ENCODE data around the gene CADPS.

CADPS gene

DNA sequence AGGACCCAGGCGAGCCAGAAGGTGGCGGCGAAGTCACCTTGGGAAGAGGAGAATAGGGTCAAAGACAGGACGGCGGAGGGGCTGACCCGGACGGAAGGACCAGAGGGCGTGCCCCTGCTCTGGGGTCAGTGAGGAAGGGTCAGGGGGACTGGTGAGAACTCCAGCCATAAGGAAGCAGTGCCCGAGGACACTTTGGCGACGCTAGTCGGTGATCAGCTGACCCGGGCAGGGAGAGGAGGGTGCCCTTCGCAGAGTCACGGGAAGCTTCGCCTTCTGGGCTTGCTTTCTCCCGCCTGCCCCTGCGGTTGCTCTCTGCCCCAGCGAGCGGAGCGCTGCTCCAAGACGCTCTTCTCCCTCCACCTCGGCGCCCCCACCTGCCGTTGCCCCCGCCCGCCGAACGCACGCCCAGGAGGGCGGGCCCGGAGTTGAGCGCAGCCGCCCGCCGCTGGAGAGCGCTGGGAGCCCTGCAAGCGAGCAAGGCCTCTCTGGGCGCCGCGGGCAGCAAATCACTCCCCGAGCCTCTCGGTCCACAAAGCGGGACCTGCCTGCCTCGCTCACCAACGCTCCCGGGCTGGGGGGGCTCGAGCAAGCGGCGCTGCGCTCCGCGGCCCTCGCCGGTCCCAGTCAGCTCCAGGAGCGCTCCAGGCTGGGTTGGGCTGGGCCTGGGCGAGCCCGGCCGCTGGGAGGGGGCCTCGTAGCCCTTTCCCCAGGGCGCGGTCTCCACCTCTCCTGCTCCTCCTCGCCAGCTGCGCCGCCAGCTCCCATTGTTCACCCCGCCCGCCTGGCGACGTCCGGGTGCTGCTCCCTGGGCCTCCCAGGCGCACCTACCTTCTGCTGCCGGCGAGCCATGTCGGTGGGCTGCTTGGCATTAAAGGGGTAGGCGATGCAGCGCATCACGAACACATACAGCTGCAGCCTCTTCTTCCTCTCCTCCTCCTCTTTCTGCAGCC is 1.2 kb downstream of the CADPS start:
- in situ Hi-C loops (cut with MboI; ENCODE audit: low sequenced_read_pairs) = no loop called here

DNA sequence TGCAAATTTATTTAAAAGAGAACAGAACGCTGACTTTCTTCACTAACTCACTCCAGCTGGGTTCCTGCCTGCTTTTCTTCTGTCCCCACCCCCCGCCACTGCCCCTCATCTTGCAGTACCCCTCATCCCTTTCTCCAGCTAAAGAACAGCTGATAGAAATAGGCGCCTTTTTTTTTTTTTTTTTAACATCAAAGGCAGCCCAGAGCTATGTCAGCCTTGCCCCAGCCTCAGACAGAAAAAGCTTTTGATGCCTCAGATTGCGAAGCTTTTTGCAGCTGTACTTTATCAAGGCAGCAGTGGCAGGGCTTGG is 1.8 kb downstream of the CADPS start:
- in situ Hi-C loops (cut with MboI; ENCODE audit: low sequenced_read_pairs) = no loop called here

DNA sequence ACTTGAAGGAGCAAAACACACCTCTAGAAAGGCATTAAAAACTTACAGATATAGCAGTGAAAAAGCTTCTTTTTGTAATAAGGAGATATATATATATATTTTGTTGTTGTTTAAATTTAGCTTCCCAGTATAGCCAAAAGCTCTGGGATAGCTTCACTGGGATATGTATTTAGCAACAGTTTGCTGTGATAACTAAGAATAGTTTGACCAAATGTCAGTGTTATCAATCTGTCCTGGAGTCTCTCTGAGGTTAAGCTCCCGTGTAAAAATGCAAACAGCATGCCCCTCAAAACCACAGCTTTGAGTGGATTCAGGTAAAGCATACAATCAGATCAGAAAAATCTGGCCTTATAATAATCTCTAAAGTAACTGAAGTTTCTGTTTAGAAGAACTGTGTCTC is 2.9 kb downstream of the CADPS start:
- in situ Hi-C loops (cut with MboI; ENCODE audit: low sequenced_read_pairs) = no loop called here

DNA sequence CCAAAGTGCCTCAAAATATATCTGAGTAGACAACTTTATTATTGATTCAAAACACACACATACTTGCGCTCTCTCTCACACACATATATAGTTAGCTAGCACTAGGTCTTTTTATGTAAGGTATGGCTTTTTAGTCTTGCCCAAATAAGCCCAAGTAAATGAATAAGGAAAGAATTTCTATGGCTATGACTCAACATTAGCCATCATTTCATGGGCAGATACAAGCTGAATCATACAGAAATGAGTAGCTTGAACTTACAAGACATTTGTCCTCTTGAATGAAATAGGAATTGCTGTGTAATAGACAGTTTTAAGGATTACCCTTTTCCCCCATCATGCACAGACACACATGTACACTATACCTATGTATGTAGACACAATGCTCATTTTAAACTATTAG is 4.9 kb downstream of the CADPS start:
- in situ Hi-C loops (cut with MboI; ENCODE audit: low sequenced_read_pairs) = no loop called here

DNA sequence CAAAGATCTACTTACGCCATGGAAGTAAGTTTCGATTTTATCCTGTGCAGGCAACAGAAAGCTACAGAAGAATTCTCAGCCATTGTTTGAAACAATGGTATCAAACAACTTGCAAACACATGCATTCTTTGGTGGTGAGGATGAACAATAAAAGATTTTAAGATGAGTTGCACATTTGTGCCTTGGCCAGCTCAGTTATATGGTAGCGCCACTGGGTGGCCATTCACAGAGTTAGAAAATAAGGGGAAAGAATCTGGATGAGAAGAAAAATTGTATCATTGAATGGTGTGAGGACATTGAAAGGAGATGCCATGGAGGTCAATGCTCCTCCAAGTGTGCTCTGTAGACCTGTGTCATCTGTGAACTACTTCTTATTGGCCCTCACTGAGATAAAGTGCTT is 11.6 kb downstream of the CADPS start:
- in situ Hi-C loops (cut with MboI; ENCODE audit: low sequenced_read_pairs) = no loop called here

DNA sequence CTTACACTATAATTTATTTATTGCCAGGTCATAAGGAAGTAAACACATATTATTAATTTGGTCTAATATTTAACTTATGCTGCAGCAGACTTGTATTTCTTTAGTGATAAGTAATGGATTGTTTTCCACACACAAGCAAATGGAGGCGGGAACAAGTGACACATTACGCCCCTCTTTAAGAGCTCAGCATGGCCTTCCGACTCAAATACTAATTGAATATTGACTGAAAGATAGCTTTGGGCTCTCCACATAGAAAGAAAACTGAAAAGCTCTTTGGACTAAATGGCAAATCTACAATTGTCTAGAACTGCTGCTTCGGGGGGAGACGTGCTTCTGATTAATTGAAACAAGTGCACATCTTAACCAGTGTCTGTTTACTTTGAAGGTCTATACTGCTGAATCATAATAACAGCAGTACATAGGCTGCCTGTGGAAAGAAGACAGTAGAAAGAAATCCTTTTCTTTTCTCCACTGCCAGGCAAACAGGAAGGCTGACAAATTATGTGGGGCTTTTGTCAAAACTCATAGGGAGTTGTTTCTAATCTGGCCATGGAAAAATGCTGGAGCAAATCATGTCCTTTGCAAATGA is 15.9 kb downstream of the CADPS start:
- in situ Hi-C loops (cut with MboI; ENCODE audit: low sequenced_read_pairs) = no loop called here

DNA sequence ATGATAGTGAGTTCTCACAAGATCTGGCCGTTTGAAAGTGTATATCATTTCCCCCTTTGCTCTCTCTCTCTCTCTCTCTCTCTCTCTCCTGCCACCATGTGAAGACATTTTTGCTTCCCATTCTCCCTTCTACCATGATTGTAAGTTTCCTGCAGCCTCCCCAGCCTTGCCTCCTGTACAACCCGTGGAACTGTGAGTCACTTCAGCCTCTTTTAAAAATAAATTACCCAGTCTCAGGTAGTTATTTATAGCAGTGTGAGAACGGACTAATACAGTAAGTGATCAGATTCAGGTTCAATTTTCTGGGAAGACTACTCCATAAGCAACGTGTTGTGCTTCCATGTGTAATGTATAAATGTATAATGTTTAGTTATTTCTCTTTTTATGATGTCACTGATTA is 29.2 kb downstream of the CADPS start:
- in situ Hi-C loops (cut with MboI; ENCODE audit: low sequenced_read_pairs) = no loop called here

DNA sequence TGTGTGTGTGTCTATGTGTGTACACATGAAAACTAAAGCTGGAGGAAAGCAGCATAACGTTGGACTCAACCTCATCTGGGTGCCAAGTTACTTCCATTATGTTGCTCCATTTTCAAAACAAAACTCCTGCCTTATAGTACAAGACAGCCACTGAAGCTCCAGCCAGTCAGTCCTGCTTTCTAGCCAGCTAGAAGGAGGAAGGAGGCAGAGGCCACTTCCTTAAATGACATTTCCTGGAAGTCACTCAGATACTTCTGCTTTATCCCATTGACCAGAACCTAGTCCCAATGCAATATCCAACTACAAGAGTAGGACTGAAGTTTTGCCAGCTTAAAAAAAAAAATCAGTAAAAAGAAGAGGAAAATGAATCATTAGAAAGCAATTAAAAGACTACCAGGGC is 31.7 kb downstream of the CADPS start:
- in situ Hi-C loops (cut with MboI; ENCODE audit: low sequenced_read_pairs) = no loop called here

DNA sequence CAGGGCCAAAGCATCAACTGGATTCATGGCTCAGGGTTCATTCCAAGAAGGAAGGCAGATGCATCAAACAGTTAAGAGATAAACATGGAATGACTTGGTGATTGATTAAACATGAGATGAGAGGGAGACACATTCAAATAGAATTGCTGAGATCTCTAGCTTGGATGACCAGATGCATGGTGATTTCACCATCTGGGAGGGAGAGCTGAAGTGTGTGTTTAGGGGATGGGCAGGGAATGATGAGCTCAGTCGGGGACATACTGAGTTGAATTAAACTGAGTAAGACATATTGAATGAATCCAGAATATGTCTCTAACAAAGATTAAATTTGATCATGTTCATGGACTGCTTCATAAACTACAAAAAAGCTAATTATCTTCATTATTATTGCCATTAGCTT is 35.5 kb downstream of the CADPS start:
- in situ Hi-C loops (cut with MboI; ENCODE audit: low sequenced_read_pairs) = no loop called here

DNA sequence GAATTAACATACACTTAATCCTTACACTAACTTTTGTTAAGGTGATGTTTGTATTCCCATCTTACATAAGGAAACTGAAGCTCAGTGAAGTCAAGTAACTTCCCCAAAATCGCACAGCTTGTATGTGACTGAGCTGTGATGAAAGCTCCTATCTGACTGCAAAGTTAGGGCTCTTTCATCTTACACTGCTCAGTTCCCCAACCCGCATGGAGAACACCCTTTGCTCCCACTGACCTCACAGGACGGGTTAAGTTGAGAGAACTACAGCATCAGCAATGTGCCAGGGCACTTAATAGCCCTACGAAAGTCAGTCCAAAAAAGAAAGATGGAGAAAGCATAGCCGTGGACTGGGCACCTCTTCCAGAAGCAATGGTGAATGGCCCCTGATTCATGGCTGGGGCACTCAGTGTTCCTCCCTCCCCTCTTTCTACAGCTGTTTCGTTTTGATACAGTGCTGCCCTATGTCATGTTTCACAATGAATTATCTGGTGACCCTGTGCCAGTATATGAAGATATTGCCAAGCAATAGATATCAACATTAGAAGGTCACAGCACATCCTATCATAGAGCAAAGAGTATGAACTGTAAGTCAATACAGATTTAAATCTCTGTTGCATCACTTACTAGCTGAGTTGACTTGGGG is 38.0 kb downstream of the CADPS start:
- in situ Hi-C loops (cut with MboI; ENCODE audit: low sequenced_read_pairs) = no loop called here

DNA sequence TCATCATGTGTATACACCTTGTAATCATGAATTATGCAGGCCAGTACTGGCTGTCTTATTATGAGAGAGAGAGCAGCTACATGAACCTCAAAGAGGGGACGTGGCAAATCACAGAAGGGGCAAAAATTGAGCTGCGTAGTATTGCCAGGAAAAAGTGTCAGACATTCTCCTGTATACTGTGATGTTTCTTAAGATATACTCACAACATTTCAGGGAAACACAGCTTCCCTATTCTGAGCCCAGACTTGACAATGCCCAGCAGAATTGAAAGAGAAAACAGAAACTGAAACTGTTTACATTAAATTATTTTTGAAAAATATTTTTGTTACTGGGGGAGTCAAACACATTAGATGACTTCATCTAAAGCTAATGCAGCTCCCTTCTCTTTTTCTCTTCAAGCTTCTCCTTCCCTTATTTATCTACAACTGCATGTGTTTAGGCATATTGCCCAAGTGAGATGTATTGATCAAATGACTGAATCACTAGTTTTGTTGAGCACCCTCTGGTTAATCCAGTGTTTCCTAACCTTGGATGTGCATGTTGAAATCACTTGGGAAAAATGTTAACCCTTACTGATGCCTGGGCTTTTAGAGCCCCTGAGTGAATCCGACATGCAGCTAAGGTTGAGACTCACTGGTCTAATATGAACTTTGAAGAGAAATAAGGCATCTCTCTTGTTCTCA is 39.5 kb downstream of the CADPS start:
- in situ Hi-C loops (cut with MboI; ENCODE audit: low sequenced_read_pairs) = no loop called here

DNA sequence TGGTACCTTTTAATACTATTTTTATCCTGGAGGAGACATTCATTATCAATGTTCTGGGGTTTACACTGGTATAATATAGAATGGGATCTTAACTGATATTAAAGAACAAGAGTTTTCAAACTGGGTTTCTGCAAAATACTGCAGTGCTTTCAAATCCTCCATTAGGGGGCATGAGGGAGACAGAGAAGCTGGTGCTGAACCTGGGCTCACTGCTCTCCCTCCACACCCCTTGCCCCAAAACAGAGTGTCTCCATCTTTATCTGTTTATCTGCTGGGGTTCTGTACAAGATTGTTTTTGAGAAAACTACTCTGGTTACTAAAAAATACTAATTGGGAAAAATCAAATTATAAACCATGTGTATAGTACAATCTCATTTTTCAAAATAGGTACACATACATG is 41.7 kb downstream of the CADPS start:
- in situ Hi-C loops (cut with MboI; ENCODE audit: low sequenced_read_pairs) = no loop called here

DNA sequence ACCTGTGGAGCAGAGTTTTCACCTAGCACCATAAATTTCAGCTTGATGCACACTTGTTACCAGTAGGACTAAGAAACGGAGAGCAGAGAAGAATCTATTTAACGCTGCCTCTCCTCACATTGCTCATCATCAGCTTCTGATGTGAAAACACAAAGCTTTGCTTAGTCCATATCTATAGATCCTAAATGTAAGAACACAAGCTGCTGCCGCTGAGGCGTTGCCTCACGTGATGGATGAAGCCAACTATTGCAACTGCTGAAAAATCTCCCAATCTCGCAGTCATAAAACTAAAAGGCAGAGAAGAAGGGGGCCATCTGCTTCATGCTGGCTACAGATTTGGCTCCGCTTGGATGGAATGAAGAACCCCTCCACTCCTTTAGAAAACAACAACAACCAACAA is 42.7 kb downstream of the CADPS start:
- in situ Hi-C loops (cut with MboI; ENCODE audit: low sequenced_read_pairs) = no loop called here

DNA sequence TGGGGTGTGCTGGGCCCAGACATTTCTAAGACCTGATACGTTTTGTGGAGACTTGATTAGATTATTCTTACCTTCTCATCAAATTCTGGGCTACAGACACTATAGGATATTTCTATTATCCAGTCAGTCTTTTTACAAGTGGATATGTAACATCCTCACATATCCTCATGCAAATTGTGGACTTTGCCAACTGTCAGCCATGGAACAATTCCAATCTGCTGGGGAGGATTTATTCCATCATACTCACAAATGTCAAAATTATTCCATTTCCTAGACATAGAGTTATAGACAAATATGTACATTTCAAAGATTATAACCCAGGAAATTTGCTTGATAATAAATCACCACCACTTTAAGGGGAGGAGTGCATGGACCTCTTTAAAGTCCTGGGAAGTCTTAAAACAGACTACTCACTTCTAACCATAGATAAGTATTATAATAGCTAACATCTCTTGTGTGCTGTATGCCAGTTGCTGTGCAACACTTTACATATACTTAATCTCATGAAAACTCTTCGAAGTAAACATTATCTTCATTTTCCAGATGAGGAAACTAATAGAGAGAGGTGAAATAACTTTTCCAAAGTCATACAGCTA is 44.4 kb downstream of the CADPS start:
- in situ Hi-C loops (cut with MboI; ENCODE audit: low sequenced_read_pairs) = no loop called here

DNA sequence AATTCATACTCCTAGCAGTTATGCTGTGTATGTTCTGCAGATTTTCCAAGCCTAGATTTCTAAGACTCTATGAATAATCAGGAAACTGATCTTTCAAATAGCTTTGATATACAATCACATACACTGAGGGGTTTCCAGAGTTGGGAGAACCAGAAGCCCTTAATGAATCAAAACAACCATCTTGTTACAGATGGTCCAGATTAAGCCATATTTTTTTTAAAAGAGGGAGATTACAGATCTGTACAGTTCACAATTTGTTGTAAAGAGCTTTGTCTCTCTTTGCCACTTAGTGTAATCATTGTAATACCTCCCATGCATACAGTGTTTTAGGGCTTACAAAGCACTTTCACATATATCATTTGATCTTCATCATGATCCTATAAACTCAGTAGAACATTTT is 47.7 kb downstream of the CADPS start:
- in situ Hi-C loops (cut with MboI; ENCODE audit: low sequenced_read_pairs) = no loop called here

DNA sequence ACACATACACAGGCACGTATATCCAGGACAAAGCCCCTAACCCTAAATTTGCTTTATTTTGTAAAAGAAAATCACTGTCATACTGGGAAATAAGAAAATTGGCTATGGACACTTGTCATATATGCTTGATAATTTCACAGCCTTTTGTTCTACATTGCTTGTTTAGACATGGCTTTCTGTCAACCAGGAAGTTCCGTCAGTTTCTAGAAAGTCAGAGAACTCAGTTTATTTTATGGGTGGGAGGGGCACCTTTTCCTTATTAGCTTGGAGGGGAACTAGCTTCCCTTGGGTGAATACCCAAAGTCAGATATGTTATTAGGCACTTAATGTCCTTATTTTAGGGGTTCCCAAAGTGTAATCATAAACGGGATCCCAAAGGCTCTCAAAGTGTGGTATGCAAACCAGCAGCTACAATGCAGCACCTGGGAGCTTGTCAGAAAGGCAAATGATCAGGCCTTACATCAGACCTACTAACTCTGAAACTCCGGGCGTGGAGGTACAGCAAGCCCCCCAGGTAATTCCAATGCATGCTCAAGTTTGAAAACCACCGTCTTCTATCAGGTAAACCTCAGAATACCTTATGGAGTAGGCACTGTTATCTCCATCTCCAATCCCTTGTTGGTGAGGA is 50.1 kb downstream of the CADPS start:
- in situ Hi-C loops (cut with MboI; ENCODE audit: low sequenced_read_pairs) = no loop called here

DNA sequence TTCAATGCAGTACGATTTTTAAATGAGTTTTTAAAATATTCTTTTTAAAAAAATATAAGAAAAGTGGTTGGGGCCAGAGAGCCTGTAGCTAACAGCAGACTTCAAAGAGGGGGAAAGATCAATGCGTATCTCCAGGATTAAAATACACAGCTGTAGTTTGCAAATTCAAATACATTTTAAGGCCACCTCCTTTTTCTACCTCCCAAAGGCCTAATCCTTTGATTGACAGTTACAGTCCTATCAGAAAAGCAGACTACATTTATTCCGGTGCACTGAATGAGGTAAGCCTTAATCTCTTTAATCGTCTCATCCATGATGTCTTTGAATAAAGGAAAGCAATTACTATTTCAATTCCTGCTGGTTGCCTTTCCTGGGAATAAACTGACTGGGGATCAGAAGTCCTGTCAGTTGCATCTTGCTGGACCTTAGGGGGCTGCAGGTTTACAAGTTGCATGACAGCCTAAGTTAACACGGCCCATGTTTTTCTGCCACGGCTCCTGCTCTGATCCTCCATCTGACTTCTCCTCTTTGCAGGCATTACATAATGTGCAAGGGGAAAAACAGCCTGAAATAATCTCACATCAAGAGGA is 51.7 kb downstream of the CADPS start:
- in situ Hi-C loops (cut with MboI; ENCODE audit: low sequenced_read_pairs) = no loop called here

DNA sequence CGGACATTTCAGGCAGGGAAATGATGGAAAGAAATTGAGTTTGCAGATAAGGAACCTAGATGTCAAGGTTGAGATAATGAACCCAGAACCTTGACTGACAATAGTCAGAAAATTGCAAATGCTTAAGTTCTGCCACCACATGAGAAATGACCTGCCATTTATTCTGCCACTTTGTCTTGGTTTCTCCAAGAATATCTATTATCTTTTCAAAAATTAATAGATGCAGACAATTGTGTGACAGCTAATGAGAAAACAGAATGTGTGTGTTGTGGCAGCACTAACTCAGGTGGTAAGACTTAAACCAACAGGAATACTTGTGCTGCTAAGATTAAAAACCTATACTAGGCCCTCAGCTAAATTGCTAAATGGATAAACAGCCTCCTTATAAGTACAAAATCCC is 52.3 kb downstream of the CADPS start:
- in situ Hi-C loops (cut with MboI; ENCODE audit: low sequenced_read_pairs) = no loop called here

DNA sequence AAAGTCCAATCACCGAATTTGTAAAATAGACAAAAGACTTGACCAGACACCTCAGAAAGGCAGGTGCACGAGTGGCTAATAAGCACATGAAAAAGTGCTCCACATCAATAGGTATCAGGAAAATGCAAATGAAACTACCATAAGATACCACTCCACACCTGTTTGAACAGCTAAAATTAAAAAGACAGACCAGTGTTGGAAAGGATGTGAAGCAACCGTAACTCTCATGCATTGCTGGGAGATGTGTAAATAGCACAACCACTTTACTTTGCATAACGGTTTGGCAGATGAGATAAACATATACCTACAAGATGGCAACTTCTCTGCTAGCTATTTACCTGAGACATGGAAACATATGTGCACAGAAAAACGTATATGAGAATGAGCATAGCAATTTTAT is 56.9 kb downstream of the CADPS start:
- in situ Hi-C loops (cut with MboI; ENCODE audit: low sequenced_read_pairs) = no loop called here

DNA sequence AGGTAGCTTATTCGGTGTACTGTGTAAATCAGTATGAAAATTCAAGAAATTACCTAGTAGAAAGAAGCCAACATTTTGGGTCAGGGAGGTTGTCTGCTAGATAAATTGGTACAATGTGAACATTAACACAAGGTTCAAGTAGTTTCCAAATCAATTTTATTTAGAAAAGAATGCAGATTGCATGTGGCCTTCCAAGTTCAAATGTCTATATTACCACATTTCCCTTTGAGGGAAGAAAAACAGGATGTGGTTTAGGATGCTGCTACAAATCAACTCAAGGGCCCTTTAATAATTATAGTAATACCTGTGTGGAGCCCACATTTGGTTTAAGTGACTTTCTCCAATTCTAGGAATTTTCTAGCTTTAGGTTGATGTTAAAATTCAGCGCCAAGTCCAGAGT is 57.5 kb downstream of the CADPS start:
- in situ Hi-C loops (cut with MboI; ENCODE audit: low sequenced_read_pairs) = no loop called here

DNA sequence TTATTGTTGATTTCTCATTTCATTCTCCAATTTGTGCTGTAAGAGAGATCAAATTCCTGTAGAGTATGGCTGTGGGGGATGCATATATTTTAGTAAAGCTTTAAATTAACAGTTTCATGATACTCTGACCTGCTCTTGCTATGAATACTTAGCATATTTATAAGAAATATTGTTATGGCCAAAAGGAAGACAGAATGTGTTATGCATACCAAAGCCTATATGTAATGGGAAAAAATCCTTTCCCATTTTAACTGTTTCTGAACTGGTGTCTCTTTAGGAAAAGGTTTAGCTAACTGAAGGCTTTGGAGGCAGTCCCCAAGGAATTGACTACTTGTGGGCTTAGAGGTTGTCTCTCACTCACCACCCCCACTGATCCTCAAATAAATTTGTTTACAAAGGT is 59.2 kb downstream of the CADPS start:
- in situ Hi-C loops (cut with MboI; ENCODE audit: low sequenced_read_pairs) = no loop called here

All from HL-60/S4 treated with phorbol 12-myristate 13-acetate at 8.2 ng/mL for 4 days and 3 days (cell line).